ENCODE results near the gene HS3ST4.
"Not testable (repeated sequence)": the region's sequence is repeated elsewhere in the genome, so short reads cannot be mapped to it uniquely, and the experiment has no call there.

The HS3ST4 gene

GRCh38 chr16:25996052-25996451 lies 304.3 kb downstream of the HS3ST4 start:
- no peak for DNase-seq (ENCODE audit: low read depth)

- no peak for DNase-seq (ENCODE audit: low read depth)
Observed at GRCh38 chr16:26005336-26005735, 313.6 kb downstream of the HS3ST4 start.

GRCh38 chr16:26012376-26012775 lies 320.6 kb downstream of the HS3ST4 start:
- DNase-seq (ENCODE audit: low read depth), result no peak

- DNase-seq (ENCODE audit: low read depth), result no peak
Observed at GRCh38 chr16:26015776-26016175, 324.0 kb downstream of the HS3ST4 start.

GRCh38 chr16:26016989-26017388 lies 325.2 kb downstream of the HS3ST4 start:
- no peak for DNase-seq (ENCODE audit: low read depth)

GRCh38 chr16:26019381-26020242 lies 327.9 kb downstream of the HS3ST4 start:
- no peak for DNase-seq (ENCODE audit: low read depth)

- DNase-seq (ENCODE audit: low read depth), result no peak
Observed at GRCh38 chr16:26026709-26027450, 335.1 kb downstream of the HS3ST4 start.

GRCh38 chr16:26031286-26031685 lies 339.5 kb downstream of the HS3ST4 start:
- DNase-seq (ENCODE audit: low read depth), result no peak

GRCh38 chr16:26032661-26033060 lies 340.9 kb downstream of the HS3ST4 start:
- not testable (repeated sequence) for DNase-seq (ENCODE audit: low read depth)

GRCh38 chr16:26041952-26042668 lies 350.4 kb downstream of the HS3ST4 start:
- no peak for DNase-seq (ENCODE audit: low read depth)

GRCh38 chr16:26050472-26050871 lies 358.7 kb downstream of the HS3ST4 start:
- DNase-seq (ENCODE audit: low read depth), result no peak

GRCh38 chr16:26051063-26051462 lies 359.3 kb downstream of the HS3ST4 start:
- DNase-seq (ENCODE audit: low read depth), result no peak

GRCh38 chr16:26053889-26054288 lies 362.1 kb downstream of the HS3ST4 start:
- no peak for DNase-seq (ENCODE audit: low read depth)

- no peak for DNase-seq (ENCODE audit: low read depth)
Observed at GRCh38 chr16:26058326-26058725, 366.6 kb downstream of the HS3ST4 start.

GRCh38 chr16:26070302-26071100 lies 378.7 kb downstream of the HS3ST4 start:
- DNase-seq (ENCODE audit: low read depth), result no peak

- DNase-seq (ENCODE audit: low read depth), result no peak
Observed at GRCh38 chr16:26071101-26071866, 379.5 kb downstream of the HS3ST4 start.

GRCh38 chr16:26078716-26079355 lies 387.1 kb downstream of the HS3ST4 start:
- DNase-seq (ENCODE audit: low read depth), result no peak

- DNase-seq (ENCODE audit: low read depth), result no peak
Observed at GRCh38 chr16:26087091-26087490, 395.3 kb downstream of the HS3ST4 start.

- DNase-seq (ENCODE audit: low read depth), result no peak
Observed at GRCh38 chr16:26091511-26091910, 399.8 kb downstream of the HS3ST4 start.

GRCh38 chr16:26098206-26098605 lies 406.4 kb downstream of the HS3ST4 start:
- not testable (repeated sequence) for DNase-seq (ENCODE audit: low read depth)

All from iris pigment epithelial cell (primary cell).